Panc1 (cell line): ENCODE data around the gene HELT. TPM values are rescaled to one million over a fixed set of nuclear protein-coding genes. Genes with fewer than 3 reads are reported as not detected.
"Not testable (repeated sequence)": the region's sequence is repeated elsewhere in the genome, so short reads cannot be mapped to it uniquely, and the experiment has no call there.

ENCODE experiments used
- ATAC-seq: fragments of 200-7000 bp; cut with Tn5 transposase; 2 replicates; pipeline ENCODE4 v1.9.1; 2020; ENCODE audit warnings: mild to moderate bottlenecking, moderate library complexity
- BruUV-seq: library from RNA; stranded (reverse); fragments of 400-500 nt; replicated peaks from 2 replicates; lab custom pipeline; 2021; lab: Mats Ljungman, UMichigan
- CTCF ChIA-PET: fragments of 300-600 bp; sonication (Branson Sonifier 250); formaldehyde crosslinking; loops from one replicate; lab custom pipeline; 2022; ENCODE audit warnings: antibody characterized with exemption; lab: Charles Lee
- POLR2A ChIA-PET: fragments of 300-600 bp; sonication (Branson Sonifier 250); formaldehyde crosslinking; loops from one replicate; lab custom pipeline; 2022; ENCODE audit warnings: antibody characterized with exemption; lab: Charles Lee
- DNase-seq: peaks from one replicate; pipeline ENCODE4 v3.0.0-alpha.2; 2010; ENCODE audit warnings: low read depth, low spot score
- H3K27ac ChIP-seq: 2 replicates; pipeline ENCODE4 v1.5.1; 2011; ENCODE audit warnings: mild to moderate bottlenecking, low read length, inconsistent platforms
- H3K27me3 ChIP-seq: fragments of 200-500 bp; sonication (Bioruptor generic); 2 replicates; pipeline ENCODE4 v1.6.0; 2014; ENCODE audit warnings: low read length, inconsistent platforms; ENCODE audit not compliant: control insufficient read depth, insufficient read depth
- H3K36me3 ChIP-seq: fragments of 200-500 bp; sonication (Bioruptor generic); 2 replicates; pipeline ENCODE4 v1.5.1; 2014; ENCODE audit warnings: inconsistent platforms, mild to moderate bottlenecking, low read length, moderate library complexity; ENCODE audit not compliant: control insufficient read depth, insufficient read depth
- H3K4me1 ChIP-seq: 2 replicates; pipeline ENCODE4 v1.5.1; 2011; ENCODE audit warnings: inconsistent platforms, mild to moderate bottlenecking, low read length, moderate library complexity; ENCODE audit not compliant: control insufficient read depth, insufficient read depth
- H3K4me3 ChIP-seq, 2 experiments: 2 replicates each; pipeline ENCODE4 v1.5.1; 2011 to 2012; ENCODE audit warnings: low read depth in 2 of 2, low read length in 2 of 2, mild to moderate bottlenecking in 2 of 2, inconsistent platforms in 1 of 2, moderate library complexity in 1 of 2
- H3K9me3 ChIP-seq: fragments of 200-500 bp; sonication (Bioruptor generic); 2 replicates; pipeline ENCODE4 v1.5.1; 2014; ENCODE audit warnings: low read depth, mild to moderate bottlenecking, inconsistent platforms, low read length, moderate library complexity; ENCODE audit not compliant: control insufficient read depth, insufficient read depth
- CTCF ChIP-seq: fragments of 450-650 bp; IDR thresholded peaks from 2 replicates; pipeline ENCODE4 v1.5.1; 2017; ENCODE audit warnings: mild to moderate bottlenecking
- POLR2AphosphoS5 ChIP-seq: IDR thresholded peaks from 2 replicates; pipeline ENCODE4 v1.6.1; 2012; ENCODE audit warnings: mild to moderate bottlenecking, low read depth, low read length, moderate library complexity
- REST ChIP-seq, 2 experiments: IDR thresholded peaks; 2 replicates each; pipeline ENCODE4 v1.6.1; 2011 to 2012; ENCODE audit warnings: low read depth in 2 of 2, control low read depth in 1 of 2, low read length in 1 of 2, mild to moderate bottlenecking in 1 of 2, moderate library complexity in 1 of 2; ENCODE audit not compliant: insufficient read depth in 1 of 2
- SIN3A ChIP-seq: IDR thresholded peaks from 2 replicates; pipeline ENCODE4 v1.6.1; 2012; ENCODE audit warnings: low read depth, mild to moderate bottlenecking, low read length, moderate library complexity, borderline replicate concordance; ENCODE audit not compliant: insufficient read depth
- TCF7L2 ChIP-seq: IDR thresholded peaks from 2 replicates; pipeline ENCODE4 v1.6.1; 2011; ENCODE audit warnings: mild to moderate bottlenecking, low read depth, low read length, inconsistent platforms
- in situ Hi-C: cut with HindIII; loops from 2 replicates; pipeline ENCODE4 v1.10.0; 2016; ENCODE audit warnings: low sequenced_read_pairs, low pct_unique_long_range_greater_than_20kb
- intact Hi-C: fragments of 100-400 bp; cut with micrococcal nuclease; formaldehyde crosslinking; loops from one replicate; pipeline ENCODE4 v1.10.0; 2022; ENCODE audit not compliant: unreplicated experiment
- total RNA-seq: library from RNA; stranded (reverse); gene quantifications from one replicate; pipeline ENCODE4 v1.2.1, GENCODE V29; 2021; ENCODE audit not compliant: unreplicated experiment

The HELT gene
- total RNA-seq, 1 experiment from 2014 or later = not detected

GRCh38 chr4:184969610-184970009, 48.7 kb upstream of the HELT start:
- DNase-seq (no peak), ATAC-seq (no peak)
- POLR2A ChIA-PET = no interaction called here
- TF ChIP-seq CTCF (no peak), SIN3A (no peak), REST (IDR thresholded peaks at IDR 0.05; ENCODE audit: insufficient read depth in 1 of 2, low read depth in 2 of 2, low read length in 1 of 2) (no peak), POLR2AphosphoS5 (no peak), TCF7L2 (no peak)
- H3K27me3 ChIP-seq = no peaks in the 10 kb centered on the region
- no peaks in the 10 kb centered on the region for H3K4me1 ChIP-seq
- H3K36me3 ChIP-seq = no peaks in the 10 kb centered on the region
- BruUV-seq = no TSS peak
- H3K27ac ChIP-seq = no peak overlapping the region
- no peak overlapping the region for H3K4me3 ChIP-seq
- in situ Hi-C loops (no loop called here), intact Hi-C loops (no loop called here)
- no peaks in the 10 kb centered on the region for H3K9me3 ChIP-seq
- CTCF ChIA-PET = no interaction called here

- ChIA-PET POLR2A (no interaction called here), CTCF (no interaction called here)
- BruUV-seq = no TSS peak
- Histone ChIP-seq H3K9me3 (no peaks in the 10 kb centered on the region), H3K27me3 (no peaks in the 10 kb centered on the region; the same call in 1 of the 2 replicates), H3K4me3 (no peak overlapping the region), H3K36me3 (no peaks in the 10 kb centered on the region), H3K27ac (no peak overlapping the region), H3K4me1 (no peaks in the 10 kb centered on the region)
- intact Hi-C loops (no loop called here), in situ Hi-C loops (no loop called here)
- no peak for TF ChIP-seq CTCF
- no peak for TF ChIP-seq TCF7L2
- no peak for TF ChIP-seq POLR2AphosphoS5
- no peak for TF ChIP-seq SIN3A
- no peak for TF ChIP-seq REST (IDR thresholded peaks at IDR 0.05; ENCODE audit: insufficient read depth in 1 of 2, low read depth in 2 of 2, low read length in 1 of 2)
- ATAC-seq (no peak), DNase-seq (no peak)
These were observed 45.3 kb upstream of the HELT start for GRCh38 chr4:184972991-184973390.

GRCh38 chr4:184976348-184976747, 41.9 kb upstream of the HELT start:
- H3K9me3 ChIP-seq, H3K27ac ChIP-seq, H3K4me1 ChIP-seq, H3K27me3 ChIP-seq, intact Hi-C loops, CTCF ChIA-PET, POLR2A ChIA-PET, DNase-seq, BruUV-seq, H3K4me3 ChIP-seq, in situ Hi-C loops, ATAC-seq, H3K36me3 ChIP-seq: not testable (repeated sequence)
